ENCODE data around the gene PTPRN2.

GRCh38 chr7:157910446-157910845, 677.2 kb downstream of the PTPRN2 start:
- TF ChIP-seq CTCF (IDR thresholded peaks at IDR 0.05) (no peak), POLR2A (IDR thresholded peaks at IDR 0.05) (no peak)
